HL-60 (cell line): ENCODE measurements around the gene P2RY11.

Source experiments
- CTCF ChIP-seq: IDR thresholded peaks from one replicate; pipeline ENCODE4 v1.5.1; 2011; ENCODE audit warnings: low read length, control low read depth, inconsistent platforms; ENCODE audit not compliant: insufficient read depth
- GABPA ChIP-seq: IDR thresholded peaks from 2 replicates; pipeline ENCODE4 v1.6.1; 2012; ENCODE audit warnings: low read depth

GRCh38 chr19:10092648-10093294 is 18.7 kb upstream of the P2RY11 start:
- TF ChIP-seq GABPA, result no peak
- no peak for TF ChIP-seq CTCF
